CD4-positive, CD25-positive, alpha-beta regulatory T cell (primary cell): Measurements from ENCODE around the gene KCTD4. TPM values are rescaled to one million over a fixed set of nuclear protein-coding genes. Genes with fewer than 3 reads are reported as not detected.

ENCODE experiments used
- ATAC-seq, 2 donors: fragments of 150-1000 bp; cut with Tn5 transposase; one replicate each; pipeline ENCODE4 v1.10.0; 2021; ENCODE audit warnings: low read depth in 2 of 2, moderate number of reproducible peaks in 2 of 2, moderate library complexity in 1 of 2
- DNase-seq, 3 donors: peaks; one replicate each; pipeline versions ENCODE4 v3.0.0 to v3.0.0-alpha.2; 2012 to 2022; ENCODE audit warnings: mixed read lengths in 1 of 3
- H3K27ac ChIP-seq: one replicate; pipeline ENCODE4 v1.7.0; 2013; ENCODE audit warnings: mild to moderate bottlenecking, low read length; ENCODE audit not compliant: insufficient read depth, poor library complexity, severe bottlenecking
- H3K27me3 ChIP-seq: one replicate; pipeline ENCODE4 v1.7.0; 2013; ENCODE audit warnings: low read length; ENCODE audit not compliant: control insufficient read depth, insufficient read depth
- H3K36me3 ChIP-seq: one replicate; pipeline ENCODE4 v1.7.0; 2013; ENCODE audit warnings: mild to moderate bottlenecking, low read length, moderate library complexity; ENCODE audit not compliant: control insufficient read depth, insufficient read depth
- H3K4me1 ChIP-seq: 2 replicates; pipeline ENCODE4 v1.7.0; 2013; ENCODE audit warnings: mild to moderate bottlenecking, low read length; ENCODE audit not compliant: insufficient read depth, control insufficient read depth, poor library complexity, severe bottlenecking
- H3K4me3 ChIP-seq: one replicate; pipeline ENCODE4 v1.7.0; 2013; ENCODE audit warnings: low read depth, mild to moderate bottlenecking, low read length, moderate library complexity
- H3K9me3 ChIP-seq, 2 experiments: 1 replicate in 1 of 2; 2 replicates in 1 of 2; pipeline ENCODE4 v1.7.0; 2013; ENCODE audit warnings: low read length in 2 of 2, mild to moderate bottlenecking in 1 of 2, moderate library complexity in 1 of 2; ENCODE audit not compliant: control insufficient read depth in 2 of 2
- H3K27ac Mint-ChIP-seq, 3 donors: one replicate each; pipeline ENCODE4 v1.8.0; 2020 to 2022; ENCODE audit warnings: mild to moderate bottlenecking in 3 of 3, mixed read lengths in 3 of 3, moderate library complexity in 2 of 3
- H3K27me3 Mint-ChIP-seq: one replicate; pipeline ENCODE4 v1.8.0; 2022; ENCODE audit warnings: mild to moderate bottlenecking, mixed read lengths
- H3K36me3 Mint-ChIP-seq: one replicate; pipeline ENCODE4 v1.8.0; 2020; ENCODE audit warnings: mixed read lengths
- H3K4me1 Mint-ChIP-seq, 4 donors: one replicate each; pipeline ENCODE4 v1.8.0; 2020 to 2022; ENCODE audit warnings: mixed read lengths in 4 of 4, mild to moderate bottlenecking in 1 of 4
- H3K4me3 Mint-ChIP-seq, 4 donors: one replicate each; pipeline ENCODE4 v1.8.0; 2020 to 2022; ENCODE audit warnings: mild to moderate bottlenecking in 4 of 4, mixed read lengths in 4 of 4, moderate library complexity in 3 of 4
- H3K9me3 Mint-ChIP-seq, 7 donors: one replicate each; pipeline ENCODE4 v1.8.0; 2020 to 2022; ENCODE audit warnings: mixed read lengths in 7 of 7, mild to moderate bottlenecking in 3 of 7, moderate library complexity in 2 of 7
- polyA plus RNA-seq, 4 donors: library from polyadenylated mRNA; unstranded; fragments of 300-500 nt; fragmentation: Illumina TruSeq; gene quantifications; one replicate each; pipeline ENCODE4 v1.2.3, GENCODE V29; 2021
- total RNA-seq: library from RNA; stranded (reverse); gene quantifications from one replicate; pipeline ENCODE4 v1.2.3, GENCODE V29; 2022

Gene KCTD4
- total and polyA plus RNA-seq, 5 donors from 2014 or later: 0.20 TPM; not detected in 4

- Mint-ChIP-seq H3K27ac (no peak overlapping the region), H3K36me3 (peaks cover 23% of the 10 kb centered on the region), H3K9me3 (peaks cover 0 to 2% (median 0%) of the 10 kb centered on the region in 7 donors), H3K4me1 (peaks cover 2 to 11% (median 5%) of the 10 kb centered on the region in 4 donors), H3K4me3 (no peak overlapping the region), H3K27me3 (no peaks in the 10 kb centered on the region)
- Histone ChIP-seq H3K9me3 (no peaks in the 10 kb centered on the region), H3K4me3 (no peak overlapping the region), H3K36me3 (no peaks in the 10 kb centered on the region), H3K27ac (no peak overlapping the region), H3K4me1 (no peaks in the 10 kb centered on the region), H3K27me3 (no peaks in the 10 kb centered on the region)
- ATAC-seq (no peak), DNase-seq (no peak)
Measured at GRCh38 chr13:45215392-45216077, 14.7 kb upstream of the KCTD4 start.

DNA sequence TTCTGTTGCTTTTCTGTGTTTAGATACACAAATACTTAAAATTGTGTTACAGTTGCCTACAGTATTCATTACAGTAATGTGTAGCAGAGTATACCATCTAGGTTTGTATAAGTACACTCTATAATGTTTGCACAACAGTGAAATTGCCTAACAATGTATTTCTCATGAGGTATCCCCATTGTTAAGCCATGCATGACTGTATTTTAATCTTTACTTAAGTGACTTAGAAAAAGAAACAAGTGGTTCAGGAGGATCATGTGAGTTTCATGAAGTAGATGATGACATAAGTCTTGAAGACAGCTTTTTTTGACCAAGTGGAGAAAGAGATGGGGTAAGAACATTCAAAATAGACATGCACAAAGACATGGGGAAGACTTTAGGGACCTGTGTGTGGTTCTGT is 8.4 kb upstream of the KCTD4 start:
- DNase-seq (no peak), ATAC-seq (no peak)
- Mint-ChIP-seq H3K4me3 (no peak overlapping the region), H3K27ac (no peak overlapping the region), H3K36me3 (peaks cover 43% of the 10 kb centered on the region), H3K4me1 (peaks cover 0 to 25% (median 8%) of the 10 kb centered on the region in 4 donors), H3K27me3 (no peaks in the 10 kb centered on the region), H3K9me3 (no peaks in the 10 kb centered on the region)
- no peak overlapping the region for H3K4me3 ChIP-seq
- H3K4me1 ChIP-seq: no peaks in the 10 kb centered on the region
- no peak overlapping the region for H3K27ac ChIP-seq
- H3K27me3 ChIP-seq: no peaks in the 10 kb centered on the region
- peaks cover 12% of the 10 kb centered on the region for H3K36me3 ChIP-seq
- H3K9me3 ChIP-seq: no peaks in the 10 kb centered on the region

DNA sequence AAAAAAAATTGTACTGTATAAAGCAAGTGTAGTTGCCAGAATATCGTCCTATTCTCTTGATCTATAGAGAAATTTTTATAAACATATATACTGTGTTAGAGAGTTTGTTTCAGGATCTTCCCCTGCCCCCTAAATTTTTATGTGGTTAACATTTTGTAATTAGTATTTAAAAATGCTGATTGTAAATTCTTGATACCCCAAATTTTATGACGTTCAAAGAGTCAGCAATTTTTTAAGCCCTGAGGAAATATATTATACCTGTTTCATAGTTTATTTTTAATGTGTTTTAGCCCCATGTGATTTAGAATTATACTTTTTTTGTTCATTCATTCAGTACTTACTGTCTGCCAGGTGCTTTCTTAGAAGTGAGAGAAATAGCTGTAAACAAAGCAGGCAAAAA is 7.3 kb upstream of the KCTD4 start:
- Histone ChIP-seq H3K4me1 (no peaks in the 10 kb centered on the region), H3K4me3 (no peak overlapping the region), H3K27me3 (no peaks in the 10 kb centered on the region), H3K9me3 (no peaks in the 10 kb centered on the region), H3K36me3 (peaks cover 12% of the 10 kb centered on the region), H3K27ac (no peak overlapping the region)
- Mint-ChIP-seq H3K9me3 (no peaks in the 10 kb centered on the region), H3K27me3 (no peaks in the 10 kb centered on the region), H3K36me3 (peaks cover 39% of the 10 kb centered on the region), H3K27ac (no peak overlapping the region), H3K4me1 (peaks cover 0 to 25% (median 8%) of the 10 kb centered on the region in 4 donors), H3K4me3 (no peak overlapping the region)
- DNase-seq (no peak), ATAC-seq (no peak)

DNA sequence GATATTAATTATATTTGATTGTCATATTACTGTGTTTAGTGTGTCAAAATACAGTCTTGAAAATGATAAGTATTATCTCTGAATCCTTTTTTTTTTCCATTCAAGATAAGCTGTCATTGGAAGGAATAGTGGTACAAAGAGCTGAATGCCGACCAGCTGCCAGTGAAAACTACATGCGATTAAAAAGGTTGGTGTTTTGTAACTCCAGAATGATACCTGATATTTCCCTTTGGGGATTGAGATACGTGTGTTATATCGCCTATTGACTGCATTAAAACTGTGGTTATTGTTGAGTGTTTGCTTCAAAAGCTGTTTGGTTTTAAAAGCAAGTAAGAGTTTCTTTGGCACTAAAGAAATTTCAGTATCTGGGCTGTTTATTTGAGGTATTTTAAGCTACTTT is 6.5 kb upstream of the KCTD4 start:
- no peak overlapping the region for H3K27ac Mint-ChIP-seq
- peaks cover 40% of the 10 kb centered on the region for H3K36me3 Mint-ChIP-seq
- no peaks in the 10 kb centered on the region for H3K9me3 Mint-ChIP-seq
- Histone ChIP-seq H3K27ac (no peak overlapping the region), H3K9me3 (no peaks in the 10 kb centered on the region), H3K4me3 (no peak overlapping the region), H3K27me3 (no peaks in the 10 kb centered on the region), H3K4me1 (no peaks in the 10 kb centered on the region), H3K36me3 (peaks cover 12% of the 10 kb centered on the region)
- ATAC-seq: no peak
- peaks cover 0 to 25% (median 8%) of the 10 kb centered on the region in 4 donors for H3K4me1 Mint-ChIP-seq
- H3K27me3 Mint-ChIP-seq: no peaks in the 10 kb centered on the region
- no peak for DNase-seq
- H3K4me3 Mint-ChIP-seq: no peak overlapping the region

- peaks cover 45% of the 10 kb centered on the region for H3K36me3 Mint-ChIP-seq
- no peaks in the 10 kb centered on the region for H3K27me3 Mint-ChIP-seq
- Histone ChIP-seq H3K9me3 (no peaks in the 10 kb centered on the region), H3K36me3 (peaks cover 12% of the 10 kb centered on the region), H3K4me3 (no peak overlapping the region), H3K27me3 (no peaks in the 10 kb centered on the region), H3K4me1 (no peaks in the 10 kb centered on the region), H3K27ac (no peak overlapping the region)
- DNase-seq (no peak), ATAC-seq (no peak)
- H3K4me3 Mint-ChIP-seq: no peak overlapping the region
- peaks cover 0 to 25% (median 9%) of the 10 kb centered on the region in 4 donors for H3K4me1 Mint-ChIP-seq
- H3K27ac Mint-ChIP-seq: no peak overlapping the region
- no peaks in the 10 kb centered on the region for H3K9me3 Mint-ChIP-seq
Measured at GRCh38 chr13:45206340-45206739, 5.5 kb upstream of the KCTD4 start.

DNA sequence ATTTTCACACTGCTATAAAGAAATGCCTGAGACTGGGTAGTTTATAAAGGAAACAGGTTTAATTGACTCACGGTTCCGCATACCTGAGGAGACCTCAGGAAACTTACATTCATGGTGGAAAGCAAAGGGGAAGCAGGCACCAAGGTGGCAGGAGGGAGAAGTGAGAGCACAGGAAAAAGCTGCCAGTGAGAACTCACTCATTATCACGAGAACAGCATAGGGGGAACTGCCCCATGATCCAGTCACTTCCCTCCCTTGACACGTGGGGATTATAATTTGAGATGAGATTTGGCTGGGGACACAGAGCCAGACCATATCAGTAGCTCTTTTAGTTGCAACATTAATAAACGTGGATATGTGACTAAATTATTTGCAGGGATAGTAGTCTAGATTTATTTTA is 4.3 kb upstream of the KCTD4 start:
- no peaks in the 10 kb centered on the region for H3K9me3 Mint-ChIP-seq
- H3K4me1 ChIP-seq: no peaks in the 10 kb centered on the region
- no peaks in the 10 kb centered on the region for H3K9me3 ChIP-seq
- no peak for ATAC-seq
- no peaks in the 10 kb centered on the region for H3K27me3 Mint-ChIP-seq
- H3K4me3 ChIP-seq: no peak overlapping the region
- peak overlapping the region in 1 of 3 donors; percentile 62 for H3K27ac Mint-ChIP-seq
- peaks cover 0 to 24% (median 6%) of the 10 kb centered on the region in 4 donors for H3K4me1 Mint-ChIP-seq
- no peak for DNase-seq
- H3K36me3 Mint-ChIP-seq: peaks cover 41% of the 10 kb centered on the region
- H3K27ac ChIP-seq: no peak overlapping the region
- no peak overlapping the region for H3K4me3 Mint-ChIP-seq
- H3K36me3 ChIP-seq: peaks cover 11% of the 10 kb centered on the region
- H3K27me3 ChIP-seq: no peaks in the 10 kb centered on the region

- Mint-ChIP-seq H3K27ac (no peak overlapping the region), H3K27me3 (no peaks in the 10 kb centered on the region)
- no peaks in the 10 kb centered on the region for H3K9me3 ChIP-seq
Measured at GRCh38 chr13:45199711-45200110, 1.1 kb downstream of the KCTD4 start.

DNA sequence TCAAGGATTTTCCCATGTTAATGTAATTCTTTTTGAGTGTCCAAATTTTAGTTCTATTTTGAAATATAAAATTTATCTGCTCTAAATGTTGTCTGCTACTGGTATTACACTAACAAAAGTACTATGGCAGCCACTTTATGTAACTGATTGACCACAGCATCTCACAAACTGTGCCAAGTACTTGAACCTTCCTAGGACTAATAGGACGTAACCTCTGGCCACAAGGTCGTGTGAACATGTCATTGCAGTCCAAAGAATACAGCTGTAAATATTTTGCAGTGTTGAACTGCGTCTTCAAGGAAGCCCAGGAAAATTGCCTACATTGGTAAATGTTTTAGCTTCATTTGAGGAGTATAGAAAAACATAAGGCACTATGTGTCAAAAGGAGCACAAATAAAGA is 1.9 kb downstream of the KCTD4 start:
- Mint-ChIP-seq H3K36me3 (peaks cover 39% of the 10 kb centered on the region), H3K27ac (no peak overlapping the region), H3K4me3 (no peak overlapping the region), H3K9me3 (no peaks in the 10 kb centered on the region), H3K4me1 (peaks cover 7 to 14% (median 10%) of the 10 kb centered on the region in 4 donors), H3K27me3 (no peaks in the 10 kb centered on the region)
- Histone ChIP-seq H3K4me1 (no peaks in the 10 kb centered on the region), H3K27me3 (no peaks in the 10 kb centered on the region), H3K9me3 (no peaks in the 10 kb centered on the region), H3K27ac (no peak overlapping the region), H3K4me3 (no peak overlapping the region), H3K36me3 (no peaks in the 10 kb centered on the region)
- ATAC-seq (no peak), DNase-seq (no peak)

More at GRCh38 chr13:45199711-45200110, 1.1 kb downstream of the KCTD4 start:
- H3K36me3 ChIP-seq: no peaks in the 10 kb centered on the region
- H3K4me1 ChIP-seq: no peaks in the 10 kb centered on the region
- H3K36me3 Mint-ChIP-seq: peaks cover 38% of the 10 kb centered on the region
- H3K9me3 Mint-ChIP-seq: no peaks in the 10 kb centered on the region
- H3K4me3 ChIP-seq: no peak overlapping the region
- DNase-seq: no peak
- H3K27me3 ChIP-seq: no peaks in the 10 kb centered on the region
- H3K4me1 Mint-ChIP-seq: peaks cover 7 to 17% (median 9%) of the 10 kb centered on the region in 4 donors
- no peak overlapping the region for H3K27ac ChIP-seq
- ATAC-seq: no peak
- no peak overlapping the region for H3K4me3 Mint-ChIP-seq
